Measurements from ENCODE around the gene CTAGE1.

The CTAGE1 gene

GRCh38 chr18:22387787-22388186 lies 29.9 kb downstream of the CTAGE1 start:
- no peak for DNase-seq

- no peak for DNase-seq
Measured at GRCh38 chr18:22387364-22387763, 30.4 kb downstream of the CTAGE1 start.

GRCh38 chr18:22385718-22386117 lies 32.0 kb downstream of the CTAGE1 start:
- DNase-seq, result no peak

- no peak for DNase-seq
Measured at GRCh38 chr18:22378672-22379282, 38.9 kb downstream of the CTAGE1 start.

- no peak for DNase-seq
Measured at GRCh38 chr18:22377769-22378168, 39.9 kb downstream of the CTAGE1 start.

GRCh38 chr18:22370414-22370813 lies 47.3 kb downstream of the CTAGE1 start:
- DNase-seq, result no peak

- DNase-seq, result no peak
Measured at GRCh38 chr18:22368021-22368420, 49.7 kb downstream of the CTAGE1 start.

- DNase-seq, result no peak
Measured at GRCh38 chr18:22367303-22367702, 50.4 kb downstream of the CTAGE1 start.

- no peak for DNase-seq
Measured at GRCh38 chr18:22363867-22364463, 53.8 kb downstream of the CTAGE1 start.

All from NCI-H446 treated with DMSO at 0.1 percent for 48 hours (cell line).